Prostate gland (tissue), 2 donors: ENCODE results near the gene FKRP.

ENCODE experiments used
- POLR2AphosphoS5 ChIP-seq: sonication (generic); formaldehyde crosslinking; IDR thresholded peaks from one replicate; pipeline ENCODE4 v1.6.1; 2017; ENCODE audit warnings: antibody characterized with exemption
- TF ChIP-seq, protein P1 (sequence below), 4 experiments: fragments of 200-600 bp in 2 of 4; fragments of 450-650 bp in 2 of 4; sonication (generic) in 2 of 4; IDR thresholded peaks; 1 replicate in 3 of 4; 2 replicates in 1 of 4; pipeline ENCODE4 v1.5.1; 2016 to 2019; ENCODE audit warnings: antibody characterized with exemption in 4 of 4, mild to moderate bottlenecking in 2 of 4, moderate library complexity in 2 of 4

GRCh38 chr19:46759817-46760333 is 14.0 kb downstream of the FKRP start:
- TF ChIP-seq, protein P1, sequence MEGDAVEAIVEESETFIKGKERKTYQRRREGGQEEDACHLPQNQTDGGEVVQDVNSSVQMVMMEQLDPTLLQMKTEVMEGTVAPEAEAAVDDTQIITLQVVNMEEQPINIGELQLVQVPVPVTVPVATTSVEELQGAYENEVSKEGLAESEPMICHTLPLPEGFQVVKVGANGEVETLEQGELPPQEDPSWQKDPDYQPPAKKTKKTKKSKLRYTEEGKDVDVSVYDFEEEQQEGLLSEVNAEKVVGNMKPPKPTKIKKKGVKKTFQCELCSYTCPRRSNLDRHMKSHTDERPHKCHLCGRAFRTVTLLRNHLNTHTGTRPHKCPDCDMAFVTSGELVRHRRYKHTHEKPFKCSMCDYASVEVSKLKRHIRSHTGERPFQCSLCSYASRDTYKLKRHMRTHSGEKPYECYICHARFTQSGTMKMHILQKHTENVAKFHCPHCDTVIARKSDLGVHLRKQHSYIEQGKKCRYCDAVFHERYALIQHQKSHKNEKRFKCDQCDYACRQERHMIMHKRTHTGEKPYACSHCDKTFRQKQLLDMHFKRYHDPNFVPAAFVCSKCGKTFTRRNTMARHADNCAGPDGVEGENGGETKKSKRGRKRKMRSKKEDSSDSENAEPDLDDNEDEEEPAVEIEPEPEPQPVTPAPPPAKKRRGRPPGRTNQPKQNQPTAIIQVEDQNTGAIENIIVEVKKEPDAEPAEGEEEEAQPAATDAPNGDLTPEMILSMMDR (IDR thresholded peaks at IDR 0.05): no peak
- peak; percentile 89 for TF ChIP-seq POLR2AphosphoS5
